HepG2 (cell line): ENCODE results near the gene MAP10. TPM values are rescaled to one million over a fixed set of nuclear protein-coding genes. Genes with fewer than 3 reads are reported as not detected.

Experiments used
- ATAC-seq: fragments of 200-7000 bp; cut with Tn5 transposase; 3 replicates; pipeline ENCODE4 v1.9.1; 2020; ENCODE audit warnings: mild to moderate bottlenecking, moderate library complexity
- BruUV-seq: library from RNA; stranded (reverse); fragments of 400-500 nt; replicated peaks from 2 replicates; lab custom pipeline; 2021; lab: Mats Ljungman, UMichigan
- CTCF ChIA-PET: fragments of 300-600 bp; formaldehyde crosslinking; extraction: SDS; loops from one replicate; lab custom pipeline; 2021; ENCODE audit warnings: low total read pairs, inconsistent platforms, low intra/inter-chr PET ratio; lab: Yijun Ruan, JAX
- POLR2A ChIA-PET: fragments of 350-600 bp; sonication (Branson Sonifier 250); formaldehyde crosslinking; loops from one replicate; lab custom pipeline; 2020; ENCODE audit warnings: antibody characterized with exemption, inconsistent platforms; lab: Yijun Ruan, JAX
- DNase-seq: peaks from one replicate; pipeline ENCODE4 v3.0.0-alpha.2; 2015; ENCODE audit warnings: low spot score
- FAIRE-seq: peaks from 3 replicates; lab custom pipeline; 2011; peaks lifted over from hg19 to GRCh38; lab: Jason Lieb, UNC
- H2AFZ ChIP-seq: one replicate; pipeline ENCODE4 v1.6.1; 2011; ENCODE audit warnings: low read length, inconsistent platforms
- H3K27ac ChIP-seq: fragments of 300-600 bp; 3 replicates; pipeline ENCODE4 v1.8.0; 2011; ENCODE audit warnings: mixed run types, mild to moderate bottlenecking, mixed read lengths, low read length, inconsistent platforms; ENCODE audit not compliant: insufficient read depth; ENCODE audit errors: extremely low read length
- H3K27me3 ChIP-seq, 2 experiments: fragments of 200-600 bp in 1 of 2; 2 replicates in 1 of 2; 3 replicates in 1 of 2; pipeline versions ENCODE4 v1.6.0 to v1.8.0; 2011; ENCODE audit warnings: low read length in 2 of 2, mild to moderate bottlenecking in 2 of 2, moderate library complexity in 2 of 2, inconsistent platforms in 1 of 2; ENCODE audit not compliant: insufficient read depth in 2 of 2, control insufficient read depth in 1 of 2
- H3K36me3 ChIP-seq, 2 experiments: fragments of 200-600 bp in 1 of 2; replicated peaks in 1 of 2; 2 replicates in 1 of 2; 3 replicates in 1 of 2; pipeline versions ENCODE4 v1.5.1 to v1.8.0; 2011; ENCODE audit warnings: low read length in 2 of 2, inconsistent platforms in 1 of 2; ENCODE audit not compliant: insufficient read depth in 2 of 2, control insufficient read depth in 1 of 2
- H3K4me1 ChIP-seq: 2 replicates; pipeline ENCODE4 v1.5.1; 2012; ENCODE audit warnings: low read length, inconsistent platforms; ENCODE audit not compliant: insufficient read depth
- H3K4me2 ChIP-seq: 2 replicates; pipeline ENCODE4 v1.6.0; 2011; ENCODE audit warnings: low read depth, low read length, inconsistent platforms
- H3K4me3 ChIP-seq, 3 experiments: fragments of 200-600 bp in 1 of 3; sonication (generic), shearing (Covaris generic) in 1 of 3; replicated peaks in 1 of 3; 2 replicates each; pipeline ENCODE4 v1.5.1; 2011 to 2016; ENCODE audit warnings: low read length in 3 of 3, inconsistent platforms in 2 of 3, low read depth in 2 of 3, mild to moderate bottlenecking in 2 of 3, control low read depth in 1 of 3, mixed read lengths in 1 of 3; ENCODE audit not compliant: insufficient read depth in 1 of 3
- H3K79me2 ChIP-seq: one replicate; pipeline ENCODE4 v1.6.1; 2011; ENCODE audit warnings: low read length, inconsistent platforms; ENCODE audit not compliant: insufficient read depth
- H3K9ac ChIP-seq: 2 replicates; pipeline ENCODE4 v1.6.0; 2011; ENCODE audit warnings: mild to moderate bottlenecking, low read depth, low read length, inconsistent platforms; ENCODE audit not compliant: insufficient read depth
- H3K9me3 ChIP-seq: 2 replicates; pipeline ENCODE4 v1.5.1; 2012; ENCODE audit warnings: mild to moderate bottlenecking, low read length
- H4K20me1 ChIP-seq: 2 replicates; pipeline ENCODE4 v1.6.0; 2011; ENCODE audit warnings: inconsistent platforms, mild to moderate bottlenecking, low read length, moderate library complexity; ENCODE audit not compliant: insufficient read depth
- IRF9 ChIP-seq: sonication (generic); formaldehyde crosslinking; IDR thresholded peaks from 2 replicates; pipeline ENCODE4 v1.8.0; 2022; ENCODE audit warnings: missing genetic modification reagents, mild to moderate bottlenecking, borderline replicate concordance
- KLF9 ChIP-seq: IDR thresholded peaks from 2 replicates; pipeline ENCODE4 v1.6.1; 2016; ENCODE audit warnings: low read depth
- MLXIP ChIP-seq: sonication (generic); formaldehyde crosslinking; IDR thresholded peaks from 2 replicates; pipeline ENCODE4 v1.9.0; 2021; ENCODE audit warnings: missing genetic modification reagents, borderline replicate concordance
- RFX1 ChIP-seq: fragments of 450-650 bp; IDR thresholded peaks from 2 replicates; pipeline ENCODE4 v1.6.1; 2017
- RFX5 ChIP-seq: IDR thresholded peaks from 2 replicates; pipeline ENCODE4 v1.6.1; 2011; ENCODE audit warnings: low read depth, low read length, improper control_type of control experiment
- STAT6 ChIP-seq: sonication (generic); formaldehyde crosslinking; IDR thresholded peaks from 2 replicates; pipeline ENCODE4 v1.4.0; 2020; ENCODE audit warnings: missing genetic modification reagents, mild to moderate bottlenecking, borderline replicate concordance
- THAP9 ChIP-seq: sonication (generic); formaldehyde crosslinking; IDR thresholded peaks from 2 replicates; pipeline ENCODE4; 2020; ENCODE audit warnings: missing genetic modification reagents, mild to moderate bottlenecking, borderline replicate concordance
- ZNF460 ChIP-seq: sonication (generic); formaldehyde crosslinking; IDR thresholded peaks from 2 replicates; pipeline ENCODE4 v1.5.1; 2020; ENCODE audit warnings: missing genetic modification reagents, mild to moderate bottlenecking, borderline replicate concordance
- ZNF496 ChIP-seq: sonication (generic); formaldehyde crosslinking; IDR thresholded peaks from 2 replicates; pipeline ENCODE4 v1.8.1; 2023; ENCODE audit warnings: mild to moderate bottlenecking, moderate library complexity, missing genetic modification reagents; ENCODE audit not compliant: insufficient replicate concordance
- ZNF788 ChIP-seq: sonication (generic); formaldehyde crosslinking; IDR thresholded peaks from 2 replicates; pipeline ENCODE4 v1.5.0; 2020; ENCODE audit warnings: mild to moderate bottlenecking, missing genetic modification reagents, borderline replicate concordance
- WGBS: methylation state at CpG from one replicate; pipeline ENCODE4 v1.1.6; 2017; ENCODE audit warnings: low lambda C conversion rate; 5-methylcytosine and 5-hydroxymethylcytosine counted together
- in situ Hi-C: cut with HindIII; loops from 2 replicates; pipeline ENCODE4 v1.10.0; 2017; ENCODE audit warnings: low pct_unique_long_range_greater_than_20kb; ENCODE audit not compliant: extremely low pct_ligation_motif_present
- intact Hi-C: fragments of 100-400 bp; cut with micrococcal nuclease; formaldehyde crosslinking; loops from one replicate; pipeline ENCODE4 v1.10.0; 2022; ENCODE audit not compliant: unreplicated experiment
- polyA plus RNA-seq, 8 experiments: library from polyadenylated mRNA; depleted of rRNA in 3 of 8; stranded (reverse) in 7 of 8; unstranded in 1 of 8; fragments of >200 nt; fragmentation: Illumina TruSeq in 4 of 8; extraction: Trizol in 4 of 8; gene quantifications; 2 replicates each; pipeline versions ENCODE4 v1.2.1 to v1.2.3, GENCODE V29; 2011 to 2016; ENCODE audit warnings: low read depth in 4 of 8, missing spikeins in 1 of 8, mixed read lengths in 1 of 8; ENCODE audit not compliant: insufficient read depth in 1 of 8
- total RNA-seq, 5 experiments: library from RNA; depleted of rRNA; stranded (reverse); fragments of >200 nt; fragmentation: Illumina TruSeq; extraction: Trizol; gene quantifications; 2 replicates each; pipeline ENCODE4 v1.2.3, GENCODE V29; 2016; ENCODE audit warnings: low read depth in 1 of 5

The MAP10 gene
- total and polyA plus RNA-seq, 2 of the 13 experiments (the other 11 are each of a cell fraction or from before 2014, with no cell fraction given): not detected

GRCh38 chr1:232826318-232826717 lies 21.1 kb downstream of the MAP10 start (continued):
- TF ChIP-seq STAT6 (CRISPR knock-in tag): no peak
- no peak for TF ChIP-seq RFX1
- no peak for TF ChIP-seq MLXIP (CRISPR knock-in tag)
- no peak for TF ChIP-seq RFX5
- no peak for TF ChIP-seq ZNF460 (CRISPR knock-in tag)
- TF ChIP-seq, all 625 proteins: peak for 0

- H4K20me1 ChIP-seq: no peaks in the 10 kb centered on the region
- no peak overlapping the region for H3K4me2 ChIP-seq
- BruUV-seq: no TSS peak
- H3K9ac ChIP-seq: no peak overlapping the region
- 0% methylated on average over 2 of the region's 2 CpGs for WGBS
- in situ Hi-C loops (no loop called here), intact Hi-C loops (no loop called here)
- 0 out of 2 replicates have a peak, but pooled peaks cover 7% of the 10 kb centered on the region for H3K4me1 ChIP-seq
- CTCF ChIA-PET: no interaction called here
- no peak for ATAC-seq
- POLR2A ChIA-PET: no interaction called here
- no peak for DNase-seq
- no peak overlapping the region for H2AFZ ChIP-seq
- no peaks in the 10 kb centered on the region for H3K36me3 ChIP-seq
- FAIRE-seq: no peak
- no peaks in the 10 kb centered on the region for H3K9me3 ChIP-seq
- no peaks in the 10 kb centered on the region for H3K79me2 ChIP-seq
- H3K27ac ChIP-seq: no peak overlapping the region
- H3K4me3 ChIP-seq: no peak overlapping the region
- H3K27me3 ChIP-seq: no peaks in the 10 kb centered on the region
- TF ChIP-seq ZNF788: no peak
- TF ChIP-seq THAP9: no peak
- no peak for TF ChIP-seq KLF9 (CRISPR knock-in tag)
- no peak for TF ChIP-seq ZNF496
- TF ChIP-seq IRF9: no peak
Observed at GRCh38 chr1:232830661-232831060, 25.4 kb downstream of the MAP10 start.
